ENCODE results near the gene RAD21L1.

The RAD21L1 gene

GRCh38 chr20:1300083-1300840, 74.4 kb downstream of the RAD21L1 start:
- TF ChIP-seq CTCF (IDR thresholded peaks at IDR 0.05; ENCODE audit: control insufficient read depth, insufficient read depth, low read depth, low read length, missing control alignments) = no peak
- no peak overlapping the region for H3K4me3 ChIP-seq (ENCODE audit: control insufficient read depth, low read depth, low read length)
- DNase-seq (ENCODE audit: low read depth) = no peak

GRCh38 chr20:1301031-1301529, 75.2 kb downstream of the RAD21L1 start:
- DNase-seq (ENCODE audit: low read depth) = peak; percentile 7
- no peak overlapping the region for H3K4me3 ChIP-seq (ENCODE audit: control insufficient read depth, low read depth, low read length)
- no peak for TF ChIP-seq CTCF (IDR thresholded peaks at IDR 0.05; ENCODE audit: control insufficient read depth, insufficient read depth, low read depth, low read length, missing control alignments)

- DNase-seq (ENCODE audit: low read depth) = no peak
- no peak for TF ChIP-seq CTCF (IDR thresholded peaks at IDR 0.05; ENCODE audit: control insufficient read depth, insufficient read depth, low read depth, low read length, missing control alignments)
- H3K4me3 ChIP-seq (ENCODE audit: control insufficient read depth, low read depth, low read length) = no peak overlapping the region
Measured at GRCh38 chr20:1302685-1303541, 77.1 kb downstream of the RAD21L1 start.

GRCh38 chr20:1304710-1305515, 79.1 kb downstream of the RAD21L1 start:
- DNase-seq (ENCODE audit: low read depth) = no peak
- no peak for TF ChIP-seq CTCF (IDR thresholded peaks at IDR 0.05; ENCODE audit: control insufficient read depth, insufficient read depth, low read depth, low read length, missing control alignments)
- H3K4me3 ChIP-seq (ENCODE audit: control insufficient read depth, low read depth, low read length) = no peak overlapping the region

All from AG09309 (cell line).